Forelimb muscle (tissue), 1 donor: Measurements from ENCODE around the gene ARPC2. TPM values are rescaled to one million over a fixed set of nuclear protein-coding genes. Genes with fewer than 3 reads are reported as not detected.

Source experiments
- DNase-seq: peaks from one replicate; pipeline ENCODE4 v3.0.0-alpha.2; 2013; ENCODE audit warnings: low read depth
- polyA plus RNA-seq: library from polyadenylated mRNA; unstranded; fragments of 120-200 nt; gene quantifications from one replicate; pipeline ENCODE4 v1.2.1, GENCODE V29; 2013; ENCODE audit not compliant: insufficient read length

Gene ARPC2
- polyA plus RNA-seq, 1 donor: 205 TPM

GRCh38 chr2:218253232-218253625 lies 36.2 kb downstream of the ARPC2 start:
- no peak for DNase-seq

GRCh38 chr2:218255446-218255845 lies 38.5 kb downstream of the ARPC2 start:
- no peak for DNase-seq

GRCh38 chr2:218256612-218257350 lies 39.8 kb downstream of the ARPC2 start:
- DNase-seq: no peak

GRCh38 chr2:218257390-218257981 lies 40.5 kb downstream of the ARPC2 start:
- DNase-seq: no peak

- DNase-seq: no peak
Measured at GRCh38 chr2:218259099-218259961, 42.3 kb downstream of the ARPC2 start.

GRCh38 chr2:218260166-218260565 lies 43.2 kb downstream of the ARPC2 start:
- DNase-seq: no peak

GRCh38 chr2:218260742-218261422 lies 43.9 kb downstream of the ARPC2 start, which contains the start of gene GPBAR1:
Gene GPBAR1 (plus strand): TSS chr2:218261015. CDS start chr2:218262725, 1,710 bp downstream.
- no peak for DNase-seq

GRCh38 chr2:218261423-218262236 lies 44.6 kb downstream of the ARPC2 start:
- no peak for DNase-seq

GRCh38 chr2:218262237-218262600 lies 45.2 kb downstream of the ARPC2 start:
- DNase-seq: no peak

GRCh38 chr2:218262631-218263586 lies 45.9 kb downstream of the ARPC2 start:
- DNase-seq: no peak

- DNase-seq: no peak
Measured at GRCh38 chr2:218263817-218264641, 47.0 kb downstream of the ARPC2 start.

GRCh38 chr2:218264773-218265561 lies 48.0 kb downstream of the ARPC2 start:
- no peak for DNase-seq

- no peak for DNase-seq
Measured at GRCh38 chr2:218265626-218266025, 48.6 kb downstream of the ARPC2 start.

GRCh38 chr2:218266316-218266979 lies 49.5 kb downstream of the ARPC2 start:
- DNase-seq: no peak

GRCh38 chr2:218267259-218267658 lies 50.3 kb downstream of the ARPC2 start:
- no peak for DNase-seq

- peak; percentile 97 for DNase-seq
Measured at GRCh38 chr2:218269900-218270720, 53.1 kb downstream of the ARPC2 start, which contains the start of the genes AAMP and PNKD. Gene AAMP (minus strand): TSS chr2:218270137. CDS start chr2:218270086, 51 bp downstream. Gene PNKD (plus strand): TSS chr2:218270519. CDS start chr2:218270536, 17 bp downstream.
